ACC112 (cell line): ENCODE results near the gene MTFP1.

Source experiments
- H2AFZ ChIP-seq: fragments of 200-600 bp; sonication (generic); one replicate; pipeline ENCODE4 v1.6.0; 2017; ENCODE audit warnings: antibody characterized with exemption, low read length; ENCODE audit not compliant: unreplicated experiment
- H3K27ac ChIP-seq: fragments of 200-600 bp; sonication (generic); 2 replicates; pipeline ENCODE4 v1.5.1; 2014; ENCODE audit warnings: low read depth, mild to moderate bottlenecking, antibody characterized with exemption, low read length, moderate library complexity
- H3K27me3 ChIP-seq: fragments of 200-600 bp; sonication (generic); 2 replicates; pipeline ENCODE4 v1.6.1; 2014; ENCODE audit warnings: mild to moderate bottlenecking, antibody characterized with exemption, low read length, moderate library complexity, mixed read lengths; ENCODE audit not compliant: insufficient read depth
- H3K36me3 ChIP-seq: fragments of 200-600 bp; sonication (generic); 2 replicates; pipeline ENCODE4 v1.6.1; 2016; ENCODE audit warnings: mild to moderate bottlenecking, antibody characterized with exemption, low read length, moderate library complexity, mixed read lengths; ENCODE audit not compliant: insufficient read depth
- H3K4me1 ChIP-seq: fragments of 200-600 bp; sonication (generic); one replicate; pipeline ENCODE4 v1.6.1; 2016; ENCODE audit warnings: low read length, mixed read lengths; ENCODE audit not compliant: insufficient read depth, unreplicated experiment, control insufficient read depth
- H3K4me3 ChIP-seq: fragments of 200-600 bp; sonication (generic); 2 replicates; pipeline ENCODE4 v1.5.1; 2014; ENCODE audit warnings: mild to moderate bottlenecking, low read depth, low read length
- H3K79me2 ChIP-seq: fragments of 200-600 bp; sonication (generic); one replicate; pipeline ENCODE4 v1.6.0; 2016; ENCODE audit warnings: low read length; ENCODE audit not compliant: control insufficient read depth, unreplicated experiment, insufficient read depth

The MTFP1 gene

GRCh38 chr22:30416837-30417236, 8.7 kb upstream of the MTFP1 start:
- Histone ChIP-seq H3K27me3 (no peaks in the 10 kb centered on the region), H3K4me1 (peaks cover 43% of the 10 kb centered on the region), H3K27ac (peak overlapping the region; percentile 50), H3K79me2 (peaks cover 4% of the 10 kb centered on the region), H3K4me3 (no peak overlapping the region), H3K36me3 (peaks cover 10% of the 10 kb centered on the region), H2AFZ (no peak overlapping the region)

DNA sequence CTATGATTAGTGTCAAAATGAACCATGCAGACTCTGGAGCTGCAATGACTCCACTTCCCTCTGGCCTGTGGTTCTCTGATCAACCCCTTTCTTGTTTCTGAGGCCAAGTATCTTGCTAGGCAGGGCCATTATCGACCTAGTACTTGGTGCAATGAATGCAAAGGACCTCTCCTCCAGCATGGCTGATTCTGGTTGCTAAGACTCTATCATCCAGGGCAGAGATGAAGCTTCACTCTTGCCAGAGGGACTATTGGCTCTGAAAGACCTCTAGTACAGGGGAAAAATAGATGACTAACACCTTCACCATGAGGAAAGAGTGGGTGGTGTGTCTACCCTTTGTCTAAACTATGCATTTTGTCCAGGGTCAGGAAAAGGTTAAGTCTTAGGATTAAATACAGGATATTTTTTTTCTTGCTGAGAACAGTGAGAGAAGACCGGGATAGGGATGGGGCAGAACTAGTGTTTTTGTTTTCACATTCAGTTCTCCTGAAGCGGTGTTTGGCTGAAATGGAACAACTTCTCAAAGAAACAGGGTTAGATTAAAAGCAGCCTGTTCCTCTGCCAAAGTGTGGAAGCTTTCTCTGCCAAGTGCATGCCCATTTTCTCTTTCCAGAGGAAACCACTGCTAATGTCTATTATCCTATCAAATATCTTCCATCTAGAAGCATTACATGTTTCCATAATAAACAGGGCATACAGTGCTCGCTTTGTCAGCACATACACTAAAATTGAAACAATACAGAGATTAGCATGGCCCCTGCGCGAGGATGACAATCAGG, 5.0 kb upstream of the MTFP1 start:
- H2AFZ ChIP-seq = no peak overlapping the region
- H3K4me1 ChIP-seq = peaks cover 54% of the 10 kb centered on the region
- H3K27me3 ChIP-seq = no peaks in the 10 kb centered on the region
- H3K36me3 ChIP-seq = peaks cover 10% of the 10 kb centered on the region
- peaks cover 9% of the 10 kb centered on the region for H3K79me2 ChIP-seq
- H3K4me3 ChIP-seq = peak overlapping the region; percentile 37; the same call in 1 of the 2 replicates
- peak overlapping the region; percentile 100 for H3K27ac ChIP-seq

DNA sequence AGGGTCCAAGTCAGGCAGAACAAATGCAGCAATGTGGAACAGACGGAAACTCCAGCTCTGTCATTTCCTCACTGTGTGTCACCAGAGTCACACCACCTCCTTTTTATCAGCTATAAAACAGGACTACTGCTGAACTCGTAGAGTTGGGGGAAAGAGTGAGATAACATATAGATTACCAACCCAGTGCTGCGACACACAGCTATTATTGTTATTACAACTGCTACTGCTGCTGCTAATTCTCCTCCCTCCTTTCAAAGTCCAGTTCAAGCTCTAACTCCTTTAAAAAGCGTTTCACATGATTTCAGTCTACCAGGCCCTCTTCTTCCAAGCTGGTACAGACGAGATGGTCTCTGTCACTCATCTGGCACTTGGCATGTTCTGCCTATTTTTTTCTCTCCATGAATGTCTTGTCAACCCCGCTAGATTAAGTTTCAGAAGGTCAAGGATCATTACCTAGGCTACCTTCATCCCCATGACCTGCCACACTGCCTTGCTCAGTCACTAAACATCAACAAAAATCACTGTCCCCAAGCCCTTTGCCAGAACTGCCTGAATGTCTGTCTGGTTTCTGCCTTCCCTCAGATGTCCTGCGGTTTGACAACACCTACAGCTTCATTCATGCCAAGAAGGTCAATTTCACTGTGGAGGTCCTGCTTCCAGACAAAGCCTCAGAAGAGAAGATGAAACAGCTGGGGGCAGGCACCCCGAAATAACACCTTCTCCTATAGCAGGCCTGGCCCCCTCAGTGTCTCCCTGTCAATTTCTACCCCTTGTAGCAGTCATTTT, 3.7 kb upstream of the MTFP1 start:
- H3K4me1 ChIP-seq = peaks cover 52% of the 10 kb centered on the region
- H3K27ac ChIP-seq = peak overlapping the region; percentile 100

GRCh38 chr22:30422481-30423300, 2.9 kb upstream of the MTFP1 start:
- H3K4me3 ChIP-seq = peak overlapping the region; percentile 76
- H3K79me2 ChIP-seq = peaks cover 6% of the 10 kb centered on the region
- no peaks in the 10 kb centered on the region for H3K27me3 ChIP-seq
- peak overlapping the region; percentile 100 for H3K27ac ChIP-seq
- peaks cover 6% of the 10 kb centered on the region; the same call in 1 of the 2 replicates for H3K36me3 ChIP-seq
- H3K4me1 ChIP-seq = peaks cover 57% of the 10 kb centered on the region
- H2AFZ ChIP-seq = no peak overlapping the region

More for the DNA sequence above, 3.7 kb upstream of the MTFP1 start:
- no peaks in the 10 kb centered on the region for H3K27me3 ChIP-seq
- H2AFZ ChIP-seq = no peak overlapping the region
- H3K79me2 ChIP-seq = peaks cover 9% of the 10 kb centered on the region
- H3K4me3 ChIP-seq = peak overlapping the region; percentile 76
- peaks cover 8% of the 10 kb centered on the region for H3K36me3 ChIP-seq

DNA sequence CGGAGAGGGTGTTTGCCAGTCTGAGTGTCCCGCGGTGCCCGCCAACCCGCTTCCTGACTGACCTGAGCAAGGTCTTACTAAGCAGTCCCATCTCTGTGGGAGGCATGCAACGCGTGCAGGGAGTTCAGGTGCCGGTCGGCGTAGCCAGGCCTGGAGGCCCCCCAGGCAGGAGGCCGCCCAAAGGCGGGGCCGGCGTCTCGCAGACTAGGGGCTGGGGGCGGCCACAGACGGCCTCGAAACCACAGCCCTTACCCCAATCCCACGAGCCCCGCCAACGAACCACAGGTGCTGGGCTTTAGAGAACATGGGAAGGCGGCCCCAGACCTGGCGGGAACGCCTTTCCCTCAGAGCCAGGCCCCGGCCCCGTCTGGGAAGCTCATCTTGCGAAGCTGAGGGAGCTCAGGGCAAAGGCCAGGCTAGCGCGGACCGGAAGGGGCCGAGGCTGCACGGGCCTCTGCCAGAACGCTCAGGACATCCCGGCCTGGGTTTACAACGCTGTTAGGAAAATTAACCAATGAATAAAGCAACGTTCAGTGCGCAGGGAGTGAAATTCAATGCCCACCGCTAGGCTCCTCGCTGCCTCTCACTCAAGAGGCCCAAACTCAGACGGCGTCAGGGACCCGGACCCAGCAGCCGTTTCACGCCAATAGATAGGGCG, 2.1 kb upstream of the MTFP1 start:
- peaks cover 6% of the 10 kb centered on the region for H3K79me2 ChIP-seq
- H3K4me1 ChIP-seq = peaks cover 57% of the 10 kb centered on the region
- no peaks in the 10 kb centered on the region for H3K27me3 ChIP-seq
- peaks cover 10% of the 10 kb centered on the region; the same call in 1 of the 2 replicates for H3K36me3 ChIP-seq
- H3K27ac ChIP-seq = peak overlapping the region; percentile 100
- H2AFZ ChIP-seq = no peak overlapping the region
- H3K4me3 ChIP-seq = peak overlapping the region; percentile 76

- Histone ChIP-seq H3K4me1 (peaks cover 55% of the 10 kb centered on the region), H3K36me3 (peaks cover 10% of the 10 kb centered on the region; the same call in 1 of the 2 replicates), H3K27me3 (no peaks in the 10 kb centered on the region), H2AFZ (no peak overlapping the region), H3K4me3 (peak overlapping the region; percentile 79), H3K79me2 (peaks cover 6% of the 10 kb centered on the region), H3K27ac (peak overlapping the region; percentile 100)
Observed at GRCh38 chr22:30423959-30424533, 1.5 kb upstream of the MTFP1 start.

- Histone ChIP-seq H3K36me3 (peaks cover 10% of the 10 kb centered on the region; the same call in 1 of the 2 replicates), H3K27me3 (no peaks in the 10 kb centered on the region), H3K4me1 (peaks cover 50% of the 10 kb centered on the region), H3K4me3 (peak overlapping the region; percentile 79), H3K27ac (peak overlapping the region; percentile 100), H2AFZ (peak overlapping the region; percentile 4), H3K79me2 (peaks cover 6% of the 10 kb centered on the region)
Observed at GRCh38 chr22:30424534-30425326, 838 bp upstream of the MTFP1 start.

GRCh38 chr22:30425327-30425615, 297 bp upstream of the MTFP1 start:
- H3K27ac ChIP-seq = peak overlapping the region; percentile 100
- H3K4me1 ChIP-seq = peaks cover 45% of the 10 kb centered on the region
- peak overlapping the region; percentile 79 for H3K4me3 ChIP-seq
- H2AFZ ChIP-seq = no peak overlapping the region
- H3K79me2 ChIP-seq = peaks cover 6% of the 10 kb centered on the region
- peaks cover 10% of the 10 kb centered on the region; the same call in 1 of the 2 replicates for H3K36me3 ChIP-seq
- H3K27me3 ChIP-seq = no peaks in the 10 kb centered on the region
